Measurements from ENCODE around the gene SLC5A9. TPM values are rescaled to one million over a fixed set of nuclear protein-coding genes. Genes with fewer than 3 reads are reported as not detected.
"Not testable (repeated sequence)": the region's sequence is repeated elsewhere in the genome, so short reads cannot be mapped to it uniquely, and the experiment has no call there.

SLC5A9 gene
- total and polyA plus RNA-seq, 2 of the 4 experiments (the other 2 are of a cell fraction): not detected

DNA sequence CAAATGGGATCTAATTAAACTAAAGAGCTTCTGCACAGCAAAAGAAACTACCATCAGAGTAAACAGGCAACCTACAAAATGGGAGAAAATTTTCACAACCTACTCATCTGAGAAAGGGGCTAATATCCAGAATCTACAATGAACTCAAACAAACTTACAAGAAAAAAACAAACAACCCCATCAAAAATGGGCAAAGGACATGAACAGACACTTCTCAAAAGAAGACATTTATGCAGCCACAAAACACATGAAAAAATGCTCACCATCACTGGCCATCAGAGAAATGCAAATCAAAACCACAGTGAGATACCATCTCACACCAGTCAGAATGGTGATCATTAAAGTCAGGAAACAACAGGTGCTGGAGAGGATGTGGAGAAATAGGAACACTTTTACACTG lies 59.8 kb downstream of the SLC5A9 start:
- H2BK15ac ChIP-seq (ENCODE audit: low read depth, low read length); H2AK5ac ChIP-seq (ENCODE audit: low read depth, low read length); H3K9me1 ChIP-seq (ENCODE audit: insufficient read depth, low read length); H3K56ac ChIP-seq (ENCODE audit: extremely low read depth, insufficient read depth, low read length); H2AK9ac ChIP-seq (replicated peaks; ENCODE audit: low read depth, low read length, poor library complexity); BruUV-seq (replicated peaks); H2BK120ac ChIP-seq (ENCODE audit: low read depth, low read length); in situ Hi-C loops (cut with MboI; ENCODE audit: low sequenced_read_pairs); intact Hi-C loops (cut with micrococcal nuclease); H4K5ac ChIP-seq (ENCODE audit: low read depth, low read length); H3K14ac ChIP-seq (replicated peaks; ENCODE audit: low read depth, low read length); H3K4ac ChIP-seq (ENCODE audit: low read depth, low read length); H3K27ac ChIP-seq (ENCODE audit: insufficient read depth, low read length); H3K4me3 ChIP-seq (ENCODE audit: insufficient read depth, low read depth, low read length); H3K23ac ChIP-seq (ENCODE audit: low read depth, low read length); H2BK5ac ChIP-seq (ENCODE audit: low read depth, low read length, poor library complexity, severe bottlenecking); DNase-seq; H4K20me1 ChIP-seq (ENCODE audit: insufficient read depth, low read length); H3K27me3 ChIP-seq (ENCODE audit: control insufficient read depth, insufficient read depth, low read length); H4K8ac ChIP-seq (ENCODE audit: low read depth in 2 of 2, low read length in 2 of 2); CTCF ChIA-PET; H3K36me3 ChIP-seq (ENCODE audit: control insufficient read depth, insufficient read depth, low read length); POLR2A ChIA-PET (ENCODE audit: unreplicated experiment); H2AFZ ChIP-seq (replicated peaks; ENCODE audit: low read length, poor library complexity); H3K4me2 ChIP-seq (ENCODE audit: low read depth, low read length); H4K91ac ChIP-seq (ENCODE audit: insufficient read depth, low read depth, low read length); H3K79me1 ChIP-seq (ENCODE audit: low read depth in 1 of 2, low read length in 2 of 2); dilution Hi-C loops (cut with HindIII; ENCODE audit: low sequenced_read_pairs, unreplicated experiment); ATAC-seq (ENCODE audit: low read depth); H3K9me3 ChIP-seq (ENCODE audit: control insufficient read depth, insufficient read depth, low read length); H3K4me1 ChIP-seq (ENCODE audit: control insufficient read depth, insufficient read depth, low read length); H3K18ac ChIP-seq (ENCODE audit: low read depth, low read length); H2BK20ac ChIP-seq (ENCODE audit: low read depth, low read length); H3K9ac ChIP-seq (ENCODE audit: low read depth, low read length): not testable (repeated sequence)

DNA sequence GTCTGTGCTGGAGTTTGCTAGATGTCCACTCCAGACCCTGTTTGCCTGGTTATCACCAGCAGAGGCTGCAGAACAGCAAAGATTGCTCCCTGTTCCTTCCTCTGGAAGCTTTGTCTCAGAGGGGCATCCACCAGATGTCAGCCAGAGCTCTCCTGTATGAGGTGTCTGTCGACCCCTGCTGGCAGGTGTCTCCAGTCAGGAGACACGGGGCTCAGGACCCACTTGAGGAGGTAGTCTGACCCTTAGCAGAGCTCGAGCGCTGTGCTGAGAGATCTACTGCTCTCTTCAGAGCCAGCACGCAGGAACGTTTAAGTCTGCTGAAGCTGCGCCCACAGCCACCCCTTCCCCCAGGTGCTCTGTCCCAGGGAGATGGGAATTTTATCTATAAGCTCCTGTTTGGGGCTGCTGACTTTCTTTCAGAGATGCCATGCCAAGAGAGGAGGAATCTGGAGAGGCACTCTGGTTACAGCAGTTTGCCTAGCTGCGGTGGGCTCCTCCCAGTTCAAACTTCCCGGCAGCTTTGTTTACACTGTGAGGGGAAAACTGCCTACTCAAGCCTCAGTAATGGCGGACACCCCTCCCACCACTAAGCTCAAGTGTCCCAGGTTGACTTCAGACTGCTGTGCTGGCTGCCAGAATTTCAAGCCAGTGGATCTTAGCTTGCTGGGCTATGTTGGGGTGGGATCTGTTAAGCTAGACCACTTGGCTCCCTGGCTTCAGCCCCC lies 62.3 kb downstream of the SLC5A9 start:
- POLR2A ChIA-PET (ENCODE audit: unreplicated experiment); H3K4me3 ChIP-seq (ENCODE audit: insufficient read depth, low read depth, low read length); DNase-seq; H3K36me3 ChIP-seq (ENCODE audit: control insufficient read depth, insufficient read depth, low read length); intact Hi-C loops (cut with micrococcal nuclease); H3K4ac ChIP-seq (ENCODE audit: low read depth, low read length); H3K9ac ChIP-seq (ENCODE audit: low read depth, low read length); H3K27ac ChIP-seq (ENCODE audit: insufficient read depth, low read length); H4K20me1 ChIP-seq (ENCODE audit: insufficient read depth, low read length); H3K27me3 ChIP-seq (ENCODE audit: control insufficient read depth, insufficient read depth, low read length); H3K9me1 ChIP-seq (ENCODE audit: insufficient read depth, low read length); CTCF ChIA-PET; H2BK5ac ChIP-seq (ENCODE audit: low read depth, low read length, poor library complexity, severe bottlenecking); H4K5ac ChIP-seq (ENCODE audit: low read depth, low read length); H3K4me1 ChIP-seq (ENCODE audit: control insufficient read depth, insufficient read depth, low read length); H2BK20ac ChIP-seq (ENCODE audit: low read depth, low read length); H3K23ac ChIP-seq (ENCODE audit: low read depth, low read length); H2BK120ac ChIP-seq (ENCODE audit: low read depth, low read length); H3K18ac ChIP-seq (ENCODE audit: low read depth, low read length); H2BK15ac ChIP-seq (ENCODE audit: low read depth, low read length); H4K8ac ChIP-seq (ENCODE audit: low read depth in 2 of 2, low read length in 2 of 2); BruUV-seq (replicated peaks); H2AK9ac ChIP-seq (replicated peaks; ENCODE audit: low read depth, low read length, poor library complexity); H2AFZ ChIP-seq (replicated peaks; ENCODE audit: low read length, poor library complexity); ATAC-seq (ENCODE audit: low read depth); H3K79me1 ChIP-seq (ENCODE audit: low read depth in 1 of 2, low read length in 2 of 2); in situ Hi-C loops (cut with MboI; ENCODE audit: low sequenced_read_pairs); H3K56ac ChIP-seq (ENCODE audit: extremely low read depth, insufficient read depth, low read length); H3K9me3 ChIP-seq (ENCODE audit: control insufficient read depth, insufficient read depth, low read length); H2AK5ac ChIP-seq (ENCODE audit: low read depth, low read length); H3K14ac ChIP-seq (replicated peaks; ENCODE audit: low read depth, low read length); H4K91ac ChIP-seq (ENCODE audit: insufficient read depth, low read depth, low read length); H3K4me2 ChIP-seq (ENCODE audit: low read depth, low read length); dilution Hi-C loops (cut with HindIII; ENCODE audit: low sequenced_read_pairs, unreplicated experiment): not testable (repeated sequence)
- 40% methylated on average over 3 of the region's 10 CpGs; no CpG with 5 or more reads in 1 of the 2 experiments for WGBS, 2 experiments (ENCODE audit: extremely low coverage in 2 of 2, insufficient read length in 1 of 2)
